IPS-18a (cell line): ENCODE results near the gene ZDHHC3.
"Not testable (repeated sequence)": the region's sequence is repeated elsewhere in the genome, so short reads cannot be mapped to it uniquely, and the experiment has no call there.

ENCODE experiments used
- H3K27ac ChIP-seq: one replicate; pipeline ENCODE4 v1.5.1; 2013; ENCODE audit warnings: low read length
- H3K27me3 ChIP-seq: one replicate; pipeline ENCODE4 v1.6.1; 2013; ENCODE audit warnings: mild to moderate bottlenecking, low read length; ENCODE audit not compliant: control insufficient read depth, insufficient read depth
- H3K36me3 ChIP-seq: one replicate; pipeline ENCODE4 v1.6.1; 2013; ENCODE audit warnings: low read depth, low read length; ENCODE audit not compliant: control insufficient read depth
- H3K4me1 ChIP-seq: one replicate; pipeline ENCODE4 v1.6.1; 2013; ENCODE audit warnings: low read depth, low read length; ENCODE audit not compliant: control insufficient read depth
- H3K4me3 ChIP-seq: one replicate; pipeline ENCODE4 v1.5.1; 2013; ENCODE audit warnings: low read length
- H3K9ac ChIP-seq: one replicate; pipeline ENCODE4 v1.6.1; 2013; ENCODE audit warnings: mild to moderate bottlenecking, low read length, moderate library complexity
- H3K9me3 ChIP-seq: one replicate; pipeline ENCODE4 v1.6.1; 2013; ENCODE audit warnings: low read depth, low read length; ENCODE audit not compliant: control insufficient read depth

Gene ZDHHC3

DNA sequence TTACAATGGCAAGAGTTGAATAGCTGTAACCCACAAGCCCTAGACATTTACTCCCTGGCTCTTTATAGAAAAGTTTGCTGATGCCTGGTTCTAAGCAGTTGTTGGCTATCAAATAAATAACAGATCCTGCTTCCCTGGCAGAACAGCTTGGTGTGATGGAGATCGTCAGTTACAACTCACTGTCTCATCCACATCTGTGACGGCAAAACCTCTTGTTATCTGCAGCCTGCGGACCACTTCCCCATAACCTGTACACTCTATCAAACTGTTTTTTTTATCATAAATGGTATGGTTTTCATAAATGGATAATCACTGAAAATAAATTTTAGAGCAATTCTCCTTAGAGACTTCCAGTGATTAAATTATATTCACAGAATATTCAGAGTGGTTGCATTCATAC lies 14.1 kb downstream of the ZDHHC3 start:
- Histone ChIP-seq H3K9me3 (no peaks in the 10 kb centered on the region), H3K27ac (no peak overlapping the region), H3K27me3 (no peaks in the 10 kb centered on the region), H3K9ac (no peak overlapping the region), H3K4me1 (no peaks in the 10 kb centered on the region), H3K36me3 (peaks cover 5% of the 10 kb centered on the region), H3K4me3 (no peak overlapping the region)

DNA sequence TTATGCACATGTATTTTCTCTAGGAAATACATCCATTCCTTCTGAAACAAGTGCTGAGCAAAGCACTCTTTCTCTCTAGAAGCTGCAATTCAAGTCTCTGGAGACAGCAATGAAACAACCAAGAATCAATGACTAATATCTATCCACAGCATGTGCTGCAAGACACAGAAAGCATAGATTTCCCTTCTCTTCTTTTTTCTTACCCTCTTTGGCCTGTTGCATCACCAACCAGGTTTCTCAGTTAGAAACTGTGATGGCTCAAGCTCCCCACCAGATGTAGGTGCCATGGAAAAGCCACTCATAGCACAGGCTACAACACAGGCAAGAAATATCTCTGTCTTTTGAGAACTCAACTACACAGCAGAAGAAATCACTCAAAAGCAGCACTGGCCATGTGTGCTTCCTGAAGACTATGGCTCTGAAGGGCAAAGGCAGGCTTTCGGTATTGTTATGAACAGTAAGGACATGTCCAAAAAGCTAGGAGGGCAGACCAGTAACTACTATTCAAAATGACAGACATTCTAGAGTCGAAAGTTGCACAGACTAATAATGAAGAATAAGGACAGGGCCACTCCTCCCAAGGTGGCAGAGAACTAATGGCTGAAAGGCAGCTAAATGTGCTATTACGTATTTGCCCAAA lies 15.5 kb downstream of the ZDHHC3 start:
- H3K4me3 ChIP-seq, result no peak overlapping the region
- peaks cover 5% of the 10 kb centered on the region for H3K36me3 ChIP-seq
- H3K4me1 ChIP-seq, result no peaks in the 10 kb centered on the region
- no peaks in the 10 kb centered on the region for H3K9me3 ChIP-seq
- H3K9ac ChIP-seq, result no peak overlapping the region
- no peaks in the 10 kb centered on the region for H3K27me3 ChIP-seq
- H3K27ac ChIP-seq, result no peak overlapping the region

DNA sequence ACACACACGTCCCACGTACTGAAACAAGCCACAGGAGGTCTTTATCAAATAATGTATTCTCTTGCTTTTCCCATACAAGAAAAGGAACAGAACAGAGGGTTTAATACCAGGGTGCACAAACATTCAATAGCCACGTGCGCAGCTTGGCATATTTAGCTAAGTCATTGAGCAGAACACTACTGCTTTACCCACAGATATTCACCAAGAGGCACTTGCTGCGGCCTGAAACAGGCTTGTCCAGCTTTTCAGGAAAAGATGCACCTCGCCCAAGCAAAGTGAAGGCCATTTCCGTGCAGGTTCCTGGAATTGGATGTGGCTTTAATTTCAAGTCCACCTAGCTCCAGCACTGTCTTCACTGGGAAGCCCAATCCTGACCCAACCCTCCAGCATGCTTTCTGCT lies 17.6 kb downstream of the ZDHHC3 start:
- Histone ChIP-seq H3K27me3 (no peaks in the 10 kb centered on the region), H3K4me1 (no peaks in the 10 kb centered on the region), H3K9me3 (no peaks in the 10 kb centered on the region), H3K9ac (no peak overlapping the region), H3K36me3 (peaks cover 5% of the 10 kb centered on the region), H3K4me3 (no peak overlapping the region), H3K27ac (no peak overlapping the region)

DNA sequence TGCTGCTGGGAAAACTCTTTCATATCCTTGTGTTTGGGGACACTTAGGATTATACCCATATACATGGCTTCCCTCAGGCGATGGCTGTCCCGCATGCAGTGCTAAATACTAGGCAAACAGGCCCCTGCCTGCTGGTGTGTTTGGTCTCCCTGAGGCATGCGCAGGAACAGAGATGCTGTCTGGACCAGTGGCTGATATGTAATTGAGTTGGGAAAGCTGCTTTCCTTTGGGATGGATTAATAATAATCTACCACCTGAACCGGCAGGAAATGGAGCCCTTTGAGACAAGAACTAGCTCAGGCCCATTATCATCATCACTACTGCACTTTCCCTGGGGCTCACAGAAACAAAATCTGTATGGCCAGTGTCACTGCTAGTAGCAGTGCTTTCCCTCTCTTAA lies 18.0 kb downstream of the ZDHHC3 start:
- Histone ChIP-seq H3K9ac (no peak overlapping the region), H3K27me3 (no peaks in the 10 kb centered on the region), H3K9me3 (no peaks in the 10 kb centered on the region), H3K27ac (no peak overlapping the region), H3K4me1 (no peaks in the 10 kb centered on the region), H3K36me3 (peaks cover 5% of the 10 kb centered on the region), H3K4me3 (no peak overlapping the region)

DNA sequence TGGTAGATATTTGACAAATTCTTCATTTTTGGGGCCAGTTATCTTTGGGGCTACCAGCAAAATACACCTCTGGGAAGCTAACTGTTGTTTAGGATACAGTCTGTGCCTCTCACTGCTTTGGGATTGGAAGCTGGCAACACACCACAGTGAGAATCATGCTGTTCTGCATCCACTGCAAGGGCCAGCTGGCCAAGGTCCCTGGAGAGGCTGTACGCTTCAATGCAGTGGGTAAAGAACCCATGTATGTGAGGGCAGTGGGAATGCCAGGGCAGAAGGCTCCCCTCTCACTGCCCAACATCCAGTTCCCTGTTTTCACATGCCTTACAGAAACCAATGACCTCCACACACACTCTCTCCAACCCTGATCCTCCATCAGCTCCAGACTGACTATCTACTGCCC lies 20.1 kb downstream of the ZDHHC3 start:
- Histone ChIP-seq H3K9me3 (no peaks in the 10 kb centered on the region), H3K9ac (no peak overlapping the region), H3K27me3 (no peaks in the 10 kb centered on the region), H3K4me3 (no peak overlapping the region), H3K27ac (no peak overlapping the region), H3K4me1 (no peaks in the 10 kb centered on the region), H3K36me3 (peaks cover 5% of the 10 kb centered on the region)

DNA sequence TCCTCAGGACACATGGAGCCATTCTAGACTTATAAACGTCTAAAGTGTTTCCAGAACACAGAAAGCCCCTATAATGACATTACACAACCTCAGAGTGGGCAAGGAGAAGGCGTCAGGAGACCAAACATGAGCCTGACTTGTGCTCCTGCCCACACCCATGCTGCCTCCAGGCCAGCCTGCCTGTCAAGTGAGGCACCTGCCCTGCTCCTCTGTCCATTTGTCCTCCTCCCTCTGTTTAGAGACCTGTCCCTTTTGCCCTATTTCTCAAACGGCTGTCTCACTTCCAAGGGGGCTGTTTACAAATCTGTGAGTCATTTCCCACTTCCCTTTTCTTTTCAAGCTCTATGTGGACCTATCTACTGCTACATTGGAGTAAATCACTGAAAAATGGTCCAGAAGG lies 21.0 kb downstream of the ZDHHC3 start:
- no peak overlapping the region for H3K27ac ChIP-seq
- H3K4me1 ChIP-seq, result peaks cover 8% of the 10 kb centered on the region
- H3K9me3 ChIP-seq, result no peaks in the 10 kb centered on the region
- peaks cover 5% of the 10 kb centered on the region for H3K36me3 ChIP-seq
- no peak overlapping the region for H3K9ac ChIP-seq
- H3K27me3 ChIP-seq, result no peaks in the 10 kb centered on the region
- H3K4me3 ChIP-seq, result no peak overlapping the region

DNA sequence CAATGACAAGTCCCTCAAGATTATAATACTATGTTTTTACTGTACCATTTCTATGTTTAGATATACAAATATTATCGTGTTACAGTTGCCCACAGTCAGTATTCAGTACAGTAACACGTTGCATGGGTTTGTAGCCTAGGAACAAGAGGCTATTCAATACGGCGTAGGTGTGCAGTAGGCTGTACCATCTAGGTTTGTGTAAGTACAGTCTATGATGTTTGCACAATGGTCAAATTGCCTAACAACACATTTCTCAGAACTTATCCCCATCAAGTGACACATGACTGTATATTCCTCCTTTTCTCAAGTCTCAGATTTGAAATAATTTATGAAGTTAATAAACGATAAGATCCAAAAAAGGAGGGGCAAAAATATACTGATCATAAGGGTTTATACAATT lies 21.7 kb downstream of the ZDHHC3 start:
- no peak overlapping the region for H3K9ac ChIP-seq
- H3K27ac ChIP-seq, result no peak overlapping the region
- no peak overlapping the region for H3K4me3 ChIP-seq
- H3K4me1 ChIP-seq, result peaks cover 8% of the 10 kb centered on the region
- peaks cover 5% of the 10 kb centered on the region for H3K36me3 ChIP-seq
- no peaks in the 10 kb centered on the region for H3K27me3 ChIP-seq
- H3K9me3 ChIP-seq, result no peaks in the 10 kb centered on the region

DNA sequence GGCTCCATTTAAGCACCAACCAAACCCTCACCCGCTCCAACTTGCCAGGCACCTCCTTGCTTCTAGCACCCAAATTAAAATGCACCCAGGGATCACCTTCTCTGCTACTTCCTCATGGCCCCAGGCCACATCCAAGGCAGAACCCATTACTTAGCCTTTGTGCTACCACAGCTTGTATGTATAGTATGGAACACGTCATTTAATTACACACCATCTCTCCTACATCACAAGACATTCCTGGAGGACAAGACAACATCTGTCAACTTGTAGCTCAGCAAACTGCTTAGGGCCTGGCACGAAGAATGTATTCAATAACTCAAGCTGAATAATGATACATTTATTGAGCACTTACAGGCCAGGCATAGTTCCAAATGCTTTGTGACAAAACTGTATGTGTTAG lies 23.3 kb downstream of the ZDHHC3 start:
- Histone ChIP-seq H3K4me1 (peaks cover 8% of the 10 kb centered on the region), H3K36me3 (no peaks in the 10 kb centered on the region), H3K27me3 (no peaks in the 10 kb centered on the region), H3K4me3 (no peak overlapping the region), H3K9me3 (no peaks in the 10 kb centered on the region), H3K27ac (no peak overlapping the region), H3K9ac (no peak overlapping the region)

DNA sequence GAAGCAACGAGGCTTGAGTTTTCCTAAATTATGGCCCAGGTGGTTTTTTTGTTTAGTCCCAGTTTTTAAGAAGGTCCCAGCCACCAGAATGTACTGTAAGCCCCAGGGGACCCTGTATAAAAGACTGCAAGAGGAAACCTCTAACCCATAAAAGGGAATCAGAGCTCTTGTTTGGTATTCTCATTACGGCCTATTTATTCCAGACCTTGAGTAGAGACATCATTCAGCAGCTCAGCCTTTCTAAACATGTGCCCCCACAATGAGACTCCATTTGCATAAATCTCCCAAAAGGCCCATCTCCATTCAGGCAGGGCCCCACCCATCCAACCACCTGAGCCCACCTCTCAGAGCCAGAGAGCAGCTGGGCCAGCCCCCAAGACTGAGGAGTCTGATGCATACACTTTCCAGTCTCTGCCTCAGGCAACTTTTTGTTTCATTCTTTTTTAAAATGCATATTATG lies 25.7 kb downstream of the ZDHHC3 start:
- H3K9me3 ChIP-seq, result no peaks in the 10 kb centered on the region
- H3K9ac ChIP-seq, result no peak overlapping the region

DNA sequence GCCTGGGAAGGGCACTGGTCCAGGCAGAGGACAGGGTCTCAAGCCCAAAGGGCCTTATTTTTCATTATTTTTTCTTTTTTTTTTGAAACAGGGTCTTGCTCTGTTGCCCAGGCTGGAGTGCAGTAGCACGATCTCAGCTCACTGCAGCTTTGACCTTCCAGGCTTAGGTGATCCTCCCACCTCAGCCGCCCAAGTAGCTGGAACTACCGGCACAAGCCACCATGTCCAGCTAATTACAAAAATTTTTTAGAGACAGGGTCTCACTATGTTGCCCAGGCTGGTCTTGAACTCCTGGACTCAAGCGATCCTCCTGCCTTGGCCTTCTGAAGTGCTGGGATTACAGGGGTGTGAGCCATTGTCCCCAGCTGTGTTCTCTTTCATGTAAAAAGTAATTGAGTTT lies 26.2 kb downstream of the ZDHHC3 start:
- not testable (repeated sequence) for H3K4me3 ChIP-seq, H3K36me3 ChIP-seq, H3K27ac ChIP-seq, H3K9ac ChIP-seq, H3K9me3 ChIP-seq, H3K27me3 ChIP-seq, H3K4me1 ChIP-seq

More for the DNA sequence above, 25.7 kb downstream of the ZDHHC3 start:
- Histone ChIP-seq H3K4me3 (no peak overlapping the region), H3K27me3 (no peaks in the 10 kb centered on the region), H3K27ac (no peak overlapping the region), H3K4me1 (peaks cover 8% of the 10 kb centered on the region), H3K36me3 (no peaks in the 10 kb centered on the region)

DNA sequence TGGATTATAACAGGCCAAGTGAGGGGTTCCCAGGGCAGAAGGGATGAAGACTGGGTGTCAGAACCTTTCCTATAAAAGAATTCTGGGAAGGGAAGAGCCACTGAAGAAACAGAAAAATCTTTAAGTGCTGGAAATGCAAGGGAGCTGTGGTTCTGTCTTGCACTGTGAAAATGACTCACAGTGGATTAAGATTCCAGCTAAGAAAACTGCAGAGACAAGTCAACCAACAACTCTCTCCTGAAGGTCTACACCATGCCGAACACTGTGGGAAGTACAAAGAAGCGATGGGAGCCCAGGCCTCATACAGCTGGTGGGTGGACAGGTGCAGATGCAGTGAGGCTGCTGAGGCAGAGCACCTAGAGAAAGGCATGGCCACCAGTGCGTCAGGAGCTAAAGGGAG lies 27.7 kb downstream of the ZDHHC3 start:
- Histone ChIP-seq H3K27me3 (no peaks in the 10 kb centered on the region), H3K4me1 (peaks cover 8% of the 10 kb centered on the region), H3K9me3 (no peaks in the 10 kb centered on the region), H3K9ac (no peak overlapping the region), H3K27ac (no peak overlapping the region), H3K4me3 (no peak overlapping the region), H3K36me3 (peaks cover 3% of the 10 kb centered on the region)

DNA sequence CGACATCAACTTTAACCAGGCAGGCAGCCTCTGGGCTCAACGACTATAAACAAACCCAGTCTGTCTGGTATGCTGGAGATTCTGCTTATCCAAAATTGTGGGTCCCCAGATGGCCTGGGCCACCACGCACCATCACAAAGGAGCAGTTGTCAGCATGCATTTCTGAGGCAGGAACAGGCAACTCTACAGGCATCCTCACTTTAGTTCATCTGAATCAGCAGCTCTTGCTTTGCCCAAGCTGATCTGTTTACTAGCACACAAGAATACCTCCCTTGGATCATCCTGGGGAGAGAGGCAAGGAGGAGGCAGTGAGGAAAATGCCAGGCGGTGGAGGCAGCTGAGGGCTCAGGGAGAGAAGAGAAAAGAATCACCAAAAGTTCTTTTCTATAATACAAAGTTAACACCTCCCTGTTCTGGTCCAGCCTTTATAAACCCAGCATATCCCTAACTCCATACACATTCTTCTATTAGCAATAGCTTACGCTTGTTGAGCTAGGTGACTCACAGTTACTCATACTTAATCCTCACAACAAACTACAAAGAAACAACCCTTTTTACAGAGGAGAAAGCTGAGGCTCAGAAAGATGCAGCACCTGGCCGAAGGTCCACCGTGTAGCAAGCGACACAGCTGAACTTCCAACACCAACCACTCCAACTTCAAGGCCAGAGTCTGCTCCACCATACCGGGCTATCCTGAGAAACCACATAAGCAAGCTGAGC lies 33.6 kb downstream of the ZDHHC3 start:
- H3K36me3 ChIP-seq, result peaks cover 26% of the 10 kb centered on the region
- no peak overlapping the region for H3K9ac ChIP-seq
- no peaks in the 10 kb centered on the region for H3K9me3 ChIP-seq
- no peak overlapping the region for H3K27ac ChIP-seq
- H3K4me1 ChIP-seq, result no peaks in the 10 kb centered on the region
- H3K27me3 ChIP-seq, result no peaks in the 10 kb centered on the region
- no peak overlapping the region for H3K4me3 ChIP-seq
